Measurements from ENCODE around the gene IQGAP3.

DNA sequence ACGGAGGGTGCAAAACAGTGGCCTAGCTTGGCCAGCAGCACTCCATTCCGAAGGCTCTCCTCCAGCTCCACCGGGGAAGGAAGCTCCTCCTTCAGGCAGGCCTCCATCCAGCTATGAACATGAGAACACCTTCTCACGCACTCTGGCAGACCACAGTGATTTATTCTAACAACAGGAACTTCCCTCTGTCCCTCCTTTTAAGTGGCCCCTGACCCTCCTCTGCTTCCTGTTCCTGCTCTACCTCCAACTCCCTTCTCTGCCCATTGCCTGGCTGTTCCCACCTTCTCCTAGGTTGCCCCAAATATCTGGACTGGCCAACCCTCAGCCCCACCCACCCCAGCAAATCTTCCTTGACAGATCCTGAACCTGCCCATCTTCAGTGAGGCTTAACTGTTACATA, 5.9 kb downstream of the IQGAP3 start:
- TF ChIP-seq, protein P1, sequence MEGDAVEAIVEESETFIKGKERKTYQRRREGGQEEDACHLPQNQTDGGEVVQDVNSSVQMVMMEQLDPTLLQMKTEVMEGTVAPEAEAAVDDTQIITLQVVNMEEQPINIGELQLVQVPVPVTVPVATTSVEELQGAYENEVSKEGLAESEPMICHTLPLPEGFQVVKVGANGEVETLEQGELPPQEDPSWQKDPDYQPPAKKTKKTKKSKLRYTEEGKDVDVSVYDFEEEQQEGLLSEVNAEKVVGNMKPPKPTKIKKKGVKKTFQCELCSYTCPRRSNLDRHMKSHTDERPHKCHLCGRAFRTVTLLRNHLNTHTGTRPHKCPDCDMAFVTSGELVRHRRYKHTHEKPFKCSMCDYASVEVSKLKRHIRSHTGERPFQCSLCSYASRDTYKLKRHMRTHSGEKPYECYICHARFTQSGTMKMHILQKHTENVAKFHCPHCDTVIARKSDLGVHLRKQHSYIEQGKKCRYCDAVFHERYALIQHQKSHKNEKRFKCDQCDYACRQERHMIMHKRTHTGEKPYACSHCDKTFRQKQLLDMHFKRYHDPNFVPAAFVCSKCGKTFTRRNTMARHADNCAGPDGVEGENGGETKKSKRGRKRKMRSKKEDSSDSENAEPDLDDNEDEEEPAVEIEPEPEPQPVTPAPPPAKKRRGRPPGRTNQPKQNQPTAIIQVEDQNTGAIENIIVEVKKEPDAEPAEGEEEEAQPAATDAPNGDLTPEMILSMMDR (IDR thresholded peaks at IDR 0.05): no peak
- TF ChIP-seq POLR2A (IDR thresholded peaks at IDR 0.05) (no peak), EP300 (IDR thresholded peaks at IDR 0.05) (no peak)

Data from ovary (tissue), 3 donors.